Nephron (organoid): ENCODE results near the gene STK32B.

Experiments
- H3K27ac Mint-ChIP-seq, 3 experiments: 2 replicates each; pipeline ENCODE4 v1.8.0; 2020; ENCODE audit warnings: mixed read lengths in 3 of 3, mild to moderate bottlenecking in 2 of 3, moderate library complexity in 1 of 3
- H3K27me3 Mint-ChIP-seq: 2 replicates; pipeline ENCODE4 v1.8.0; 2021; ENCODE audit warnings: low read depth, mild to moderate bottlenecking, moderate library complexity, mixed read lengths
- H3K36me3 Mint-ChIP-seq: 2 replicates; pipeline ENCODE4 v1.8.0; 2020; ENCODE audit warnings: low read depth, mixed read lengths
- H3K4me1 Mint-ChIP-seq: 2 replicates; pipeline ENCODE4 v1.8.0; 2020; ENCODE audit warnings: mixed read lengths
- H3K4me3 Mint-ChIP-seq, 3 experiments: 2 replicates each; pipeline ENCODE4 v1.8.0; 2020; ENCODE audit warnings: mild to moderate bottlenecking in 3 of 3, mixed read lengths in 3 of 3, moderate library complexity in 2 of 3
- H3K9me3 Mint-ChIP-seq: 2 replicates; pipeline ENCODE4 v1.8.0; 2020; ENCODE audit warnings: mixed read lengths
- TF ChIP-seq, protein P1 (sequence below), 3 experiments: fragments of 200-600 bp; sonication (generic); IDR thresholded peaks; one replicate each; pipeline ENCODE4 v1.5.0; 2021; ENCODE audit warnings: antibody characterized with exemption in 3 of 3; ENCODE audit not compliant: unreplicated experiment in 3 of 3

STK32B gene

DNA sequence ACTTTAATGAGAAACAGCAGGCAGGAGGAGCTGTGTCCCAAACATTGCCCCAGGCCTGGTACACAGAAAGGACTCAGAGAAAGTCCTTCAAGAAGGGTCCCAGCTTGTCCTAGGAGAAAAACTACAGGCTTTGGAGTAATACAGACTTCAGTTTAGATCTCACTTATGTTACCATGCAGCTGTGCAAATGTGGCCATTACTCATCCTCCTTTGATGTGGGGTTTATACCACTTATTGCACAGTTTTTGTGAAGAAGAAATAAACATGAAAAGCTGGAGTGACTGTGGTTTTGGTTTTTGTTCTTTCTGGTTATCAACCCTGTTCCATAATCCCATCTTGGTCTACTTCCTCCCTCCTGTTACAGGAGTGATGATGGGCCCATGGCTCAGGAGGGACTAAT is 23.9 kb upstream of the STK32B start:
- H3K4me1 Mint-ChIP-seq, result peaks cover 19% of the 10 kb centered on the region
- TF ChIP-seq, protein P1, sequence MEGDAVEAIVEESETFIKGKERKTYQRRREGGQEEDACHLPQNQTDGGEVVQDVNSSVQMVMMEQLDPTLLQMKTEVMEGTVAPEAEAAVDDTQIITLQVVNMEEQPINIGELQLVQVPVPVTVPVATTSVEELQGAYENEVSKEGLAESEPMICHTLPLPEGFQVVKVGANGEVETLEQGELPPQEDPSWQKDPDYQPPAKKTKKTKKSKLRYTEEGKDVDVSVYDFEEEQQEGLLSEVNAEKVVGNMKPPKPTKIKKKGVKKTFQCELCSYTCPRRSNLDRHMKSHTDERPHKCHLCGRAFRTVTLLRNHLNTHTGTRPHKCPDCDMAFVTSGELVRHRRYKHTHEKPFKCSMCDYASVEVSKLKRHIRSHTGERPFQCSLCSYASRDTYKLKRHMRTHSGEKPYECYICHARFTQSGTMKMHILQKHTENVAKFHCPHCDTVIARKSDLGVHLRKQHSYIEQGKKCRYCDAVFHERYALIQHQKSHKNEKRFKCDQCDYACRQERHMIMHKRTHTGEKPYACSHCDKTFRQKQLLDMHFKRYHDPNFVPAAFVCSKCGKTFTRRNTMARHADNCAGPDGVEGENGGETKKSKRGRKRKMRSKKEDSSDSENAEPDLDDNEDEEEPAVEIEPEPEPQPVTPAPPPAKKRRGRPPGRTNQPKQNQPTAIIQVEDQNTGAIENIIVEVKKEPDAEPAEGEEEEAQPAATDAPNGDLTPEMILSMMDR (IDR thresholded peaks at IDR 0.05; ENCODE audit: unreplicated experiment in 3 of 3), result no peak

DNA sequence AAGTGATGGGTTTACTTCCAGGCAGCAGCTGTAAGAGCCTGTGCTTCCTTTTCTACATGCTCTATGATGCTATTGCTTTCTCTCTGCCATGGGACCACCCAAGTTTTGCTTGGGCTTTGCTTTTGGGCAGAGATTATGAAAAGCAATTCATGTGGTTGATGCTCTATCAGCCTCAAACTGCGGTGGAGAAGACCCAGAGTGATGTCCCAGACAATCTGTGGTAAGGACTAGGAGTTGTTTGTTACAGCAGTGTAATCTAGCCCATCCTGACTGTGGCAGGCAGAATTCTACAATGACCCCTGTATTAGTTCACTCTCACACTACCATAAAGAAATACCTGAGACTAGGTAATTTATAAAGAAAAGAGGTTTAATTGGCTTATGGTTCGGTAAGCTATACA is 22.8 kb upstream of the STK32B start:
- TF ChIP-seq, protein P1 (IDR thresholded peaks at IDR 0.05; ENCODE audit: unreplicated experiment in 3 of 3), result no peak
- Mint-ChIP-seq H3K36me3 (no peaks in the 10 kb centered on the region), H3K4me1 (peaks cover 30% of the 10 kb centered on the region), H3K27me3 (peaks cover 16% of the 10 kb centered on the region), H3K27ac (peak overlapping the region in 1 of 3 experiments; percentile 53), H3K4me3 (no peak overlapping the region), H3K9me3 (peaks cover 11% of the 10 kb centered on the region)

More for the DNA sequence above, 23.9 kb upstream of the STK32B start:
- H3K36me3 Mint-ChIP-seq, result no peaks in the 10 kb centered on the region
- peaks cover 18% of the 10 kb centered on the region for H3K9me3 Mint-ChIP-seq
- no peak overlapping the region for H3K27ac Mint-ChIP-seq
- peaks cover 19% of the 10 kb centered on the region for H3K27me3 Mint-ChIP-seq
- H3K4me3 Mint-ChIP-seq, result no peak overlapping the region

DNA sequence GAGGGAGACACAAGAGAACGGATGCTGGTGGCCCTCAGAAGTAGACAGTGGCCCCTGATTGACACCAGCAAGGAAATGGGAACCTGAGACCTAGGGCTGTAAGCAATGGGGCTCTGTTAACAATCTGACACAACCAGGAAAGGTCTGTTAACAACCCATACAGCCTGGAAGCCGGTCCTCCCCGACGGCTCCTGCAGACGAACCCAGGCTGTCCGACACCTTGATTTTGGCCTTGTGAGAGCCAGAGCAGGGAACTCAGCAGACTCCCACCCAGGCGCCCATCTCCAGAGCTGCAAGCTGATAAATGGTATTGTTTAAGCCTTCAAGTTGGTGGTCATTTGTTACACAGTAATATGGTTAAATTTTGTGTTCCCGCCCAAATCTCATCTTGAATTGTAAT is 21.8 kb upstream of the STK32B start:
- H3K36me3 Mint-ChIP-seq, result no peaks in the 10 kb centered on the region

DNA sequence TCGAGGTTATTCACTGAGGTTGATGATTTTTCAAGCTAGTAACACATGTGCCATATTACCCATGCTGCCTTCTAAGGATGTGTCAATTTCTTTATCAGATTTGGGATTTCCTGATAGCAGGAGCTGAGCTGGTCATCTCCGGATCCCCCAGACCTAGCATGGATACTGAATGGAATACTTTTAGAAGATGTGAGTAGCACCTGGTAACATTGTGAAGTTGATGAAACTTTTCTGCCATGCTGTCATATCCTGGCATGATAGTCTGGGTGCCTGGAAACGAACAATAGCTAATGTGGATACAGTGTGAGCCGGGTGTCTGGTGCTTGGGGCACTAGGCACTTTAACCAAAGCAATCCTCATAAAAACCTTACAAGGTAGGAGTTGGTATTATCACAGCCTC is 21.1 kb upstream of the STK32B start:
- TF ChIP-seq, protein P1 (IDR thresholded peaks at IDR 0.05; ENCODE audit: unreplicated experiment in 3 of 3), result no peak
- peaks cover 45% of the 10 kb centered on the region for H3K4me1 Mint-ChIP-seq
- H3K27me3 Mint-ChIP-seq, result peaks cover 16% of the 10 kb centered on the region
- H3K27ac Mint-ChIP-seq, result peak overlapping the region in 1 of 3 experiments; percentile 24
- no peaks in the 10 kb centered on the region for H3K36me3 Mint-ChIP-seq
- H3K4me3 Mint-ChIP-seq, result no peak overlapping the region
- H3K9me3 Mint-ChIP-seq, result peaks cover 4% of the 10 kb centered on the region

More for the DNA sequence above, 21.8 kb upstream of the STK32B start:
- Mint-ChIP-seq H3K4me1 (peaks cover 39% of the 10 kb centered on the region), H3K4me3 (no peak overlapping the region), H3K9me3 (peaks cover 5% of the 10 kb centered on the region), H3K27me3 (peaks cover 16% of the 10 kb centered on the region), H3K27ac (no peak overlapping the region)
- TF ChIP-seq, protein P1 (IDR thresholded peaks at IDR 0.05; ENCODE audit: unreplicated experiment in 3 of 3), result no peak

DNA sequence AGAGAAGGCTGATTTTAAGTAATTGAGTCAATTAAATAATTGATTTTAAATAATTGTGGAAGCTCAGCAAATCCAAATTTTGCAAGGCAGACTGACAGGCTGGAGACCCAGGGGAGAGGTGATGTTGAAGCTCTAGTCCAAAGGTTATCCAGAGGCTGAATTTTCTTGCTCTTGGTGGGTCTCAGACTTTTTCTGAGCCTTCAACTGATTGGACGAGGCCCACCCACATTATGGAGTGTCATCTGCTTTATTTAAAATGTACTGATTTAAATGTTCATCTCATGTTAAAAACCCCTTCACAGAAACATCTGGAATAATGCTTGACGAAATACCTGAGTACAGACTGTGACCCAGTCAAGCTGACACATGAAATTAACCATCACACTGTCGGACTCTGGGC is 20.4 kb upstream of the STK32B start:
- Mint-ChIP-seq H3K27ac (peak overlapping the region in 1 of 3 experiments; percentile 48), H3K27me3 (peaks cover 16% of the 10 kb centered on the region), H3K4me3 (no peak overlapping the region), H3K36me3 (no peaks in the 10 kb centered on the region), H3K9me3 (no peaks in the 10 kb centered on the region), H3K4me1 (peaks cover 45% of the 10 kb centered on the region)
- TF ChIP-seq, protein P1 (IDR thresholded peaks at IDR 0.05; ENCODE audit: unreplicated experiment in 3 of 3), result no peak

DNA sequence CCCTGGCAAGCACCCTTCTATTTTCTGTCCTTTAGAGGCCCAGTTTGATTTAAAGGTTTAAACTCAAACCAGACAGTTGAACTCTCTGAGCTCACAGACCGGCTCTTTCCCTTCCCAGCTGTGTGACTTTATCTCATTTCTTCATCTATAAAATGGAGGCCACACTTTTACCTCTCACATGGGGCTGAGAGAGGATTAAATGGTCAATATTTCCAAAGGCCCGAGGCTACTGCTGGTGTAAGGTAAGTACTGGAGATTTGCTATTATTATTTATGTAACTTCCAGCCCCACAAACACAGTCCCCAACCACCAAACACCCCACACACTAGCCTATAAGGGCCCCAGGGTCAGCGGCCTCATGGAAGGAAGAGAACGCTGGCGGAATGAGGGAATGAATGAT is 18.5 kb upstream of the STK32B start:
- Mint-ChIP-seq H3K4me1 (peaks cover 47% of the 10 kb centered on the region), H3K4me3 (no peak overlapping the region), H3K27me3 (peaks cover 12% of the 10 kb centered on the region), H3K27ac (peak overlapping the region; percentile 58 to 68 (median 64)), H3K9me3 (no peaks in the 10 kb centered on the region), H3K36me3 (no peaks in the 10 kb centered on the region)
- TF ChIP-seq, protein P1 (IDR thresholded peaks at IDR 0.05; ENCODE audit: unreplicated experiment in 3 of 3), result no peak
